ENCODE results near the gene ALK.

ALK gene

DNA sequence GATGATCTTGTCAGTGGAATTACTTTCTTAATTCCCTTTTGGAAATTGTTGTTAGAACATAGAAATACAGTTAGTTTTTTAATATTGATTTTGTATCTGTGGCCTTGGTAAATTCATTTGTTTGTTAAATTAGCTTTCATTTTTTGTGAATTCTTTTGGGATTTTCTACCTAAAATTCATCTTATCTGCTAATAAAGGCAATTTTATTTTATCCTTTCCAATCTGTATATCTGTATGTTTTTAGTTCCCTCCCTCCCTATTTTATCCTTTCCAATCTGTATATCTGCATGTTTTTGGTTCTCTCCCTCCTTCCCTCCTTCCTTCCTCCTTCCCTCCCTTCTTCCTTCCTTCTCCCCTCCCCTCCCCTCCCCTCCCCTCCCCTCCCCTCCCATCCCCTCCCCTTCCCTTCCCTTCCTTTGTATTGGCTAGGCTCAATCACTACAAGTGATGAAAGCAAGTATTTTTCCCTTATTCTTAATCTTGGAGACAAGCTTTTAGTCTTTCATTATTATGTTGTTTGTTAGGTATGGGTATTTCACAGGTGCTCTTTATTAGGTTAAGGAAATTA is 244.4 kb downstream of the ALK start:
- Histone ChIP-seq H3F3A (ENCODE audit: insufficient read depth, low read length) (no peaks in the 10 kb centered on the region), H4K20me1 (ENCODE audit: insufficient read depth, low read length) (no peaks in the 10 kb centered on the region), H3K4me2 (ENCODE audit: low read depth, low read length) (no peak overlapping the region), H3K27ac (ENCODE audit: low read length) (no peak overlapping the region), H2AFZ (ENCODE audit: low read length) (no peak overlapping the region), H3K36me3 (replicated peaks; ENCODE audit: insufficient read depth, low read length) (no peaks in the 10 kb centered on the region), H3K4me3 (ENCODE audit: low read length) (no peak overlapping the region), H3K4me1 (ENCODE audit: low read length) (no peaks in the 10 kb centered on the region), H3K79me2 (ENCODE audit: low read length) (no peaks in the 10 kb centered on the region), H3K9ac (ENCODE audit: low read length) (no peak overlapping the region), H3K9me2 (replicated peaks; ENCODE audit: insufficient read depth, low read length) (no peaks in the 10 kb centered on the region), H3K27me3 (replicated peaks; ENCODE audit: insufficient read depth, low read length) (no peaks in the 10 kb centered on the region), H3K9me3 (replicated peaks; ENCODE audit: insufficient read depth, low read length) (no peaks in the 10 kb centered on the region)
- TF ChIP-seq EZH2 (optimal IDR thresholded peaks at IDR 0.05; ENCODE audit: low read depth, low read length) (no peak), EZH2phosphoT487 (IDR thresholded peaks at IDR 0.05; ENCODE audit: low read length) (no peak)
- TF ChIP-seq, protein P1, sequence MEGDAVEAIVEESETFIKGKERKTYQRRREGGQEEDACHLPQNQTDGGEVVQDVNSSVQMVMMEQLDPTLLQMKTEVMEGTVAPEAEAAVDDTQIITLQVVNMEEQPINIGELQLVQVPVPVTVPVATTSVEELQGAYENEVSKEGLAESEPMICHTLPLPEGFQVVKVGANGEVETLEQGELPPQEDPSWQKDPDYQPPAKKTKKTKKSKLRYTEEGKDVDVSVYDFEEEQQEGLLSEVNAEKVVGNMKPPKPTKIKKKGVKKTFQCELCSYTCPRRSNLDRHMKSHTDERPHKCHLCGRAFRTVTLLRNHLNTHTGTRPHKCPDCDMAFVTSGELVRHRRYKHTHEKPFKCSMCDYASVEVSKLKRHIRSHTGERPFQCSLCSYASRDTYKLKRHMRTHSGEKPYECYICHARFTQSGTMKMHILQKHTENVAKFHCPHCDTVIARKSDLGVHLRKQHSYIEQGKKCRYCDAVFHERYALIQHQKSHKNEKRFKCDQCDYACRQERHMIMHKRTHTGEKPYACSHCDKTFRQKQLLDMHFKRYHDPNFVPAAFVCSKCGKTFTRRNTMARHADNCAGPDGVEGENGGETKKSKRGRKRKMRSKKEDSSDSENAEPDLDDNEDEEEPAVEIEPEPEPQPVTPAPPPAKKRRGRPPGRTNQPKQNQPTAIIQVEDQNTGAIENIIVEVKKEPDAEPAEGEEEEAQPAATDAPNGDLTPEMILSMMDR (IDR thresholded peaks at IDR 0.05; ENCODE audit: low read length), result no peak
- DNase-seq, result no peak

DNA sequence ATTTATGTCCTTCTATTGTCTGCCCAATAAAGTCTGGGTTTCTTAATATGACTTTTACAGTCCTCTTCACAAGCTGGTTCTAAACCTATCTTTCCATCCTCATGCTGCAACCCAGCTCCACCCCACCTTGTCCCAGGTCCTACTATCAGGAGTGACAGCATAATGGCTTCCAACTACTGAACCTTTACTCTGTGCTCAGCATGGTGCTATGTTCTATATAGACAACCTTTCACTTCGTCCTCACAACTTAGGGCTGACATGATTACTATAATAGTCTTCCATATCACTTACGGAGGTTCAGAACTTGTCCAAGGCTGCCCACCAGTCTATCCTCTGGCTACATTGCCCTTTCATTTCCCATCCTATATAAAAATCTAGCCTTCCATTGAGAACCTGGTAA is 256.8 kb downstream of the ALK start:
- TF ChIP-seq, protein P1 (IDR thresholded peaks at IDR 0.05; ENCODE audit: low read length), result no peak
- TF ChIP-seq EZH2phosphoT487 (IDR thresholded peaks at IDR 0.05; ENCODE audit: low read length), result no peak
- no peak for TF ChIP-seq EZH2 (optimal IDR thresholded peaks at IDR 0.05; ENCODE audit: low read depth, low read length)
- no peak for DNase-seq
- H3K4me3 ChIP-seq (ENCODE audit: low read length), result no peak overlapping the region
- no peak overlapping the region for H3K4me2 ChIP-seq (ENCODE audit: low read depth, low read length)
- no peaks in the 10 kb centered on the region for H3F3A ChIP-seq (ENCODE audit: insufficient read depth, low read length)
- no peaks in the 10 kb centered on the region for H3K79me2 ChIP-seq (ENCODE audit: low read length)
- H3K9me2 ChIP-seq (replicated peaks; ENCODE audit: insufficient read depth, low read length), result no peaks in the 10 kb centered on the region
- no peaks in the 10 kb centered on the region for H3K36me3 ChIP-seq (replicated peaks; ENCODE audit: insufficient read depth, low read length)
- H3K9ac ChIP-seq (ENCODE audit: low read length), result no peak overlapping the region
- H3K9me3 ChIP-seq (replicated peaks; ENCODE audit: insufficient read depth, low read length), result no peaks in the 10 kb centered on the region
- no peak overlapping the region for H2AFZ ChIP-seq (ENCODE audit: low read length)
- H3K4me1 ChIP-seq (ENCODE audit: low read length), result no peaks in the 10 kb centered on the region
- no peaks in the 10 kb centered on the region for H3K27me3 ChIP-seq (replicated peaks; ENCODE audit: insufficient read depth, low read length)
- H4K20me1 ChIP-seq (ENCODE audit: insufficient read depth, low read length), result no peaks in the 10 kb centered on the region
- no peak overlapping the region for H3K27ac ChIP-seq (ENCODE audit: low read length)

DNA sequence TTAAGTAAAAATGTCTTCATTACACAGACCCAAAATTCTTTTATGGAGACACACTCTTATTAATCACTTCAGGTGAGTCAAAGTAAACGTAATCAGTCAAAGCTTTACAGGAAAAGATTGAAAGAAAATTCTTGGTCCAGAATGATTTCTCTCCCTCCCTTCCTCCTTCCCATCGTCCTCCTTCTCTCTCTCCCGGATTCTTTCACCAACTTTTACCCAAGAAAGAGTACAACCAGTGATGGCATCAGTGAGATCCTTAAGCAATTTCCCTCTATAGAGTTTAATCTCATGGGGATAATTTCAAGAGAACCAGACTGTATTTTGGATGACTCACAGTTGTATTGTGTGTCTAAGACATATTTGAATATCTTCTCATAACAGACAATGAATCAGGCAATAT is 258.1 kb downstream of the ALK start:
- H3K9me3 ChIP-seq (replicated peaks; ENCODE audit: insufficient read depth, low read length), result no peaks in the 10 kb centered on the region
- H3K4me2 ChIP-seq (ENCODE audit: low read depth, low read length), result no peak overlapping the region
- H2AFZ ChIP-seq (ENCODE audit: low read length), result no peak overlapping the region
- TF ChIP-seq EZH2 (optimal IDR thresholded peaks at IDR 0.05; ENCODE audit: low read depth, low read length), result no peak
- no peak for TF ChIP-seq EZH2phosphoT487 (IDR thresholded peaks at IDR 0.05; ENCODE audit: low read length)
- TF ChIP-seq, protein P1 (IDR thresholded peaks at IDR 0.05; ENCODE audit: low read length), result no peak
- H3K27me3 ChIP-seq (replicated peaks; ENCODE audit: insufficient read depth, low read length), result no peaks in the 10 kb centered on the region
- no peaks in the 10 kb centered on the region for H4K20me1 ChIP-seq (ENCODE audit: insufficient read depth, low read length)
- H3K36me3 ChIP-seq (replicated peaks; ENCODE audit: insufficient read depth, low read length), result no peaks in the 10 kb centered on the region
- H3K79me2 ChIP-seq (ENCODE audit: low read length), result no peaks in the 10 kb centered on the region
- no peak for DNase-seq
- H3K27ac ChIP-seq (ENCODE audit: low read length), result no peak overlapping the region
- H3K4me3 ChIP-seq (ENCODE audit: low read length), result no peak overlapping the region
- no peaks in the 10 kb centered on the region for H3K9me2 ChIP-seq (replicated peaks; ENCODE audit: insufficient read depth, low read length)
- no peak overlapping the region for H3K9ac ChIP-seq (ENCODE audit: low read length)
- H3F3A ChIP-seq (ENCODE audit: insufficient read depth, low read length), result no peaks in the 10 kb centered on the region
- H3K4me1 ChIP-seq (ENCODE audit: low read length), result no peaks in the 10 kb centered on the region
